Thoracic aorta (tissue), 2 donors: Measurements from ENCODE around the gene KCNC4. TPM values are rescaled to one million over a fixed set of nuclear protein-coding genes. Genes with fewer than 3 reads are reported as not detected.

Experiments used
- ATAC-seq: fragments of 150-250 bp; one replicate; pipeline ENCODE4 v1.8.0; 2017; ENCODE audit warnings: low read depth; ENCODE audit not compliant: insufficient number of reproducible peaks, low FRiP score
- DNase-seq: peaks from one replicate; pipeline ENCODE4 v3.0.0-alpha.2; 2020; ENCODE audit warnings: low spot score
- H3K27ac ChIP-seq, 2 donors: fragments of 200-600 bp; sonication (generic); 1 replicate in 1 of 2; 2 replicates in 1 of 2; pipeline ENCODE4 v1.5.1; 2016; ENCODE audit warnings: mild to moderate bottlenecking in 2 of 2, moderate library complexity in 2 of 2
- H3K27me3 ChIP-seq: fragments of 200-600 bp; sonication (generic); replicated peaks from 2 replicates; pipeline ENCODE4 v1.6.0; 2016; ENCODE audit warnings: mild to moderate bottlenecking; ENCODE audit not compliant: insufficient read depth
- H3K36me3 ChIP-seq: fragments of 200-600 bp; sonication (generic); one replicate; pipeline ENCODE4 v1.5.1; 2016
- H3K4me1 ChIP-seq, 2 donors: fragments of 200-600 bp; sonication (generic); 1 replicate in 1 of 2; 2 replicates in 1 of 2; pipeline versions ENCODE4 v1.5.1 to v1.6.0; 2016; ENCODE audit warnings: low read depth in 2 of 2, mild to moderate bottlenecking in 1 of 2; ENCODE audit not compliant: control insufficient read depth in 1 of 2
- H3K4me3 ChIP-seq: fragments of 200-600 bp; sonication (generic); 2 replicates; pipeline ENCODE4 v1.5.1; 2016; ENCODE audit warnings: mild to moderate bottlenecking
- H3K9me3 ChIP-seq: fragments of 200-600 bp; sonication (generic); 2 replicates; pipeline ENCODE4 v1.5.1; 2016
- total RNA-seq, 2 donors: library from RNA; depleted of rRNA; stranded (reverse); fragments of >200 nt; gene quantifications; one replicate each; pipeline versions ENCODE4 v1.1.0 to v1.2.3, GENCODE V29; 2016
- TF ChIP-seq, protein P1 (sequence below): fragments of 200-600 bp; sonication (generic); IDR thresholded peaks from one replicate; pipeline ENCODE4 v1.5.1; 2019; ENCODE audit warnings: antibody characterized with exemption

Gene KCNC4
- total RNA-seq, 2 donors from 2014 or later = 12.7 to 17.6 TPM

DNA sequence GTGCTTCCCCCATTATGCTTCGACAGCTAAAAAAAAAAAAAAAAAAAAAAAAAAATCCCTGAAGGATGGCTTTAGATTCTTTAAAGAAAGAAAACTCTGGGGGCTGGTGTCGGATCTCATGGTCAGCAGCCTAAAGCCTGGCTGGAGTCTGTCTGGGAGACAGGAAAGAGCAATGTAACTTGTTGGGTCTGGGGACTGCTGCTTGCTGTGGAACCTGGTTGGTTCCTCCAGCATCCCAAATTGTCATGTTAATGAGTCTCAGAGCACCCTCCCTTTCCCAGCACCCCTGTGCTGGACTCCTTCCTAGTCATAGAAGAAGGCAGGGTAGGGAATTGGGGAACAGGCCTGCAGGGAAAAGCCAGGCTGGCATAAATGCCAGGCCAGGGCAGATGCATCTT, 3.0 kb downstream of the KCNC4 start:
- Histone ChIP-seq H3K27ac (no peak overlapping the region), H3K36me3 (no peaks in the 10 kb centered on the region), H3K4me3 (no peak overlapping the region), H3K9me3 (no peaks in the 10 kb centered on the region), H3K4me1 (peaks cover 0 to 62% of the 10 kb centered on the region in 2 donors), H3K27me3 (no peaks in the 10 kb centered on the region)
- TF ChIP-seq, protein P1, sequence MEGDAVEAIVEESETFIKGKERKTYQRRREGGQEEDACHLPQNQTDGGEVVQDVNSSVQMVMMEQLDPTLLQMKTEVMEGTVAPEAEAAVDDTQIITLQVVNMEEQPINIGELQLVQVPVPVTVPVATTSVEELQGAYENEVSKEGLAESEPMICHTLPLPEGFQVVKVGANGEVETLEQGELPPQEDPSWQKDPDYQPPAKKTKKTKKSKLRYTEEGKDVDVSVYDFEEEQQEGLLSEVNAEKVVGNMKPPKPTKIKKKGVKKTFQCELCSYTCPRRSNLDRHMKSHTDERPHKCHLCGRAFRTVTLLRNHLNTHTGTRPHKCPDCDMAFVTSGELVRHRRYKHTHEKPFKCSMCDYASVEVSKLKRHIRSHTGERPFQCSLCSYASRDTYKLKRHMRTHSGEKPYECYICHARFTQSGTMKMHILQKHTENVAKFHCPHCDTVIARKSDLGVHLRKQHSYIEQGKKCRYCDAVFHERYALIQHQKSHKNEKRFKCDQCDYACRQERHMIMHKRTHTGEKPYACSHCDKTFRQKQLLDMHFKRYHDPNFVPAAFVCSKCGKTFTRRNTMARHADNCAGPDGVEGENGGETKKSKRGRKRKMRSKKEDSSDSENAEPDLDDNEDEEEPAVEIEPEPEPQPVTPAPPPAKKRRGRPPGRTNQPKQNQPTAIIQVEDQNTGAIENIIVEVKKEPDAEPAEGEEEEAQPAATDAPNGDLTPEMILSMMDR = no peak
- DNase-seq (no peak), ATAC-seq (no peak)

DNA sequence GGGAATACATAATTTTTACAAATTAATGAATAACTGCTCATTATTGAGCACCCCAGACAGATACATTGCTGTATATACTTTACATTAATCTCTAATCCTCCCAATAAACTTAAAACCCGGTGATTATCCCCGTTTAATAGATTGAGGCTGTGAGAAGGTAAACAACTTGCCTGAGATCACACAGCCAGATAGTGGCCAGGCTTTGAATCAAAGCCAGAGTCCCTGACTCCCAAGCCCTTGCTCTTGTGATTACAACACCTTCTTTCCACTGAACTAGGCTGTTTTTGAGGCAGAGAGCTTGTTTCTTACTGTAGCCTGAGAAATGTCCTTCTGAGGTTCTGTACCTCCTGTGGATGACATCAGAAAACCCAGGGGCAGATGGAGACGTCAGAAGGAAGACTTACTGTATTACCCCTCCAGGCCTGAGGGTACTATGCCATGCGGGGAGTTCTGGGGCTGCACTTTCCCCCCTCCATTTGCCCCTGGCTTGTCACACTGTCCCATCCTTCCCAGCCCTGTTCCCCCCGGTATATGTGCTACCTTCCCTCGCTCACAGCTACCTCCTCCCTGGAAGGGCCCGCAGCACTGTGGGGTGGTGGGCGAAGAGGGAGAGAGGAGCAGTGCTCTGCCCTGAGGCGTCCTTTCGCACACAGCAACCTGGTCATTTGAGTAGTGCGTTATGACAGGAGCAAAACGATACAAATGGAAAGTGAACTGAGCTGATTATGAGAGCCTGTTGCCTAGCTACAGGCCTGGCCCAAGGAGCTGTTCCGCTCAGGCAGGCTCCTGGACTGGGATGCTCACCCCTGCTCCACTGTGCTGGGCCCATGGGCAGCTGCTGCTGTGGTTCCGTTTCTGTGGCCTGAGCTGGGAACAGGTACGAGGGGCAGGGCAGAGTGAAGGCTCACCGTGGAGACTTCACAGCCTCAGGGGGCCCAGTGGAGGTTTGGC, 4.6 kb downstream of the KCNC4 start:
- no peaks in the 10 kb centered on the region for H3K27me3 ChIP-seq
- no peak overlapping the region for H3K4me3 ChIP-seq
- no peaks in the 10 kb centered on the region for H3K36me3 ChIP-seq
- ATAC-seq (no peak), DNase-seq (no peak)
- no peak overlapping the region for H3K27ac ChIP-seq
- H3K4me1 ChIP-seq = peaks cover 0 to 54% of the 10 kb centered on the region in 2 donors
- TF ChIP-seq, protein P1 = no peak
- H3K9me3 ChIP-seq = no peaks in the 10 kb centered on the region

DNA sequence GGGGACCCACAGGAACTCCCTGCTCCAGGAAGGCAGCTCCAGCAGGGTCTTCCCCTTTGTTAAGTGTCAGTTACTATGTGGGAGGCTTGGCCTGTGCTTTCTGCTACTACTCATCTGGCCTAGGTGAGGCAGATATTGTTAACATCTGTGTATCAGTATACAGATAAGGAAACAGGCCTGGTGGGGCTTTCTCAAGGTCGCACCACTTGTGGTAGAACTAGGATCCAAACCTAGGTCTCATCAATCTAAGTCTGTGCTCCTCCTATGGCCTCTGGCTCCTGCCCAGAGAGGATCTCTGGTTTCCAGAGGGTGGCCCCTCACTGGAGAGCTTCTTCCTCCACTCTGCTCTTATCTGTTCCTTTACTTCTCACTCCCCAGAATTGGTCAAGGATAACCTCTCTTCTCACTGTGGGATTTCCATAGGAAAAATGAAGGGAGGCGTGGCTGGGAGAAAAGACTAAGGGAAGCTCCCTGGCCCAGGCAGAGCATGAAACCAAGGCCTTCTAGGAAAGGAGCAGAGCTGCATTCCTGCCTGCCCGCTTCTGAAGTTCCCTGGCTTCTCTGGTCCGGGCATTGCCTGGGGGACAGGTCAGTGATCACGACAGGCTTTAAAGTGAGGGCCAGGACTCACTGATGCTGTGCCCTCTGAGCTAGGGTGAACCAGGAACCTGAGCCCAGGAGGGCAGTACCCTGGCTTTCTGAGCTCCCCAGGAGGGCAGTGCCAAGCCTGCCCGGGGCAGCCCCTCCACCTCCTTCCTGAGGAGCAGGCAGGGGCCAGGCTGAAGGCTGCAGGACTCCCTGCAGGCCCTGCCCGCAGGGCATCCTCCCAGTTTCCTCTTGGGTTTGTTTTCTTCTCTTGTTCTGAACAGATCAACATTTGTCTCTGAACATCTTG, 5.8 kb downstream of the KCNC4 start:
- Histone ChIP-seq H3K4me1 (peaks cover 0 to 54% of the 10 kb centered on the region in 2 donors), H3K27ac (no peak overlapping the region), H3K36me3 (no peaks in the 10 kb centered on the region), H3K9me3 (no peaks in the 10 kb centered on the region), H3K27me3 (no peaks in the 10 kb centered on the region), H3K4me3 (no peak overlapping the region)
- TF ChIP-seq, protein P1 = no peak
- ATAC-seq (no peak), DNase-seq (no peak)

DNA sequence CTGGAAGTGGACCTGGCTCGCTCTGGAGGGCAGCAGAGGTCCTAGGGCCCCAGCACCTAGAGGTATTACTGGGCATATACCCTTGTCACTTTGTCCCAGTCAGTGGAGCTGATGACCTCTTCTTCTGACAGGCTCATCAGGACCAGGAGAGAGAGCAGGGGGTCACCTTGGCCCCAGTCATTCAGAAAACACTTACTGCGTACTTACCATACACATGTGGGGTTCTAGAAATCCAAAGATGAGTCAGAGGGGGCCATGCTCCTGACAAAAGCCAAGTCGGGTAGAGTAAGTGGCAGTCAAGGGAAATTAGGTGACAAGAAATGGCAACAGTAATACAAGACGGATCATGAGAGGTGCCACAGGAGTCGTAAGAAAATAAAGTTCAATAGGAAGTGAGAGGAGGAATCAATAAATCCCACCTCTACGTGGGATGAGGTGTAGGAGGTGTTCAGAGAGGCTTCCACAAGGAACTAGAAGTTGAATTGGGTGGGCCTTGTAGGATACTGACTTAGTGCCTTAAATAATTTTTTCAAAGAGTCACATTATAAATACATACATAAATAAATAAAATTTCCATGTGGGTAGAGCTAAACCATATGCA, 6.8 kb downstream of the KCNC4 start:
- ATAC-seq (no peak), DNase-seq (no peak)
- Histone ChIP-seq H3K27ac (no peak overlapping the region), H3K27me3 (no peaks in the 10 kb centered on the region), H3K4me3 (no peak overlapping the region), H3K36me3 (no peaks in the 10 kb centered on the region), H3K4me1 (peaks cover 0 to 44% of the 10 kb centered on the region in 2 donors), H3K9me3 (no peaks in the 10 kb centered on the region)
- TF ChIP-seq, protein P1 = no peak
